HG02642 (cell line): ENCODE results near the gene PROK2.

ENCODE experiments used
- ATAC-seq: cut with Tn5 transposase; IDR thresholded peaks from one replicate; pipeline ENCODE4 v1.9.1; 2021; ENCODE audit warnings: mild to moderate bottlenecking; ENCODE audit not compliant: unreplicated experiment, poor library complexity

The PROK2 gene

GRCh38 chr3:71784914-71785531 lies at the start of gene PROK2:
Gene PROK2, minus strand, starts transcription at chr3:71785148. Its CDS starts 96 bp downstream, at chr3:71785052.
- no peak for ATAC-seq

- no peak for ATAC-seq
Measured at GRCh38 chr3:71831599-71831998, 46.7 kb upstream of the PROK2 start.

- no peak for ATAC-seq
Measured at GRCh38 chr3:71825551-71826283, 40.8 kb upstream of the PROK2 start.

- ATAC-seq: no peak
Measured at GRCh38 chr3:71821116-71821515, 36.2 kb upstream of the PROK2 start.

GRCh38 chr3:71817262-71817661 lies 32.3 kb upstream of the PROK2 start:
- no peak for ATAC-seq

- no peak for ATAC-seq
Measured at GRCh38 chr3:71816767-71817156, 31.8 kb upstream of the PROK2 start.

- ATAC-seq: no peak
Measured at GRCh38 chr3:71815340-71816067, 30.6 kb upstream of the PROK2 start.

GRCh38 chr3:71813704-71814103 lies 28.8 kb upstream of the PROK2 start:
- ATAC-seq: no peak

- no peak for ATAC-seq
Measured at GRCh38 chr3:71813073-71813472, 28.1 kb upstream of the PROK2 start.

GRCh38 chr3:71810056-71810455 lies 25.1 kb upstream of the PROK2 start:
- ATAC-seq: no peak

- ATAC-seq: no peak
Measured at GRCh38 chr3:71809321-71810026, 24.5 kb upstream of the PROK2 start.

GRCh38 chr3:71806736-71807135 lies 21.8 kb upstream of the PROK2 start:
- ATAC-seq: no peak

- no peak for ATAC-seq
Measured at GRCh38 chr3:71805691-71806090, 20.7 kb upstream of the PROK2 start.

GRCh38 chr3:71805199-71805598 lies 20.3 kb upstream of the PROK2 start:
- ATAC-seq: no peak

GRCh38 chr3:71803248-71803647 lies 18.3 kb upstream of the PROK2 start:
- no peak for ATAC-seq

- ATAC-seq: no peak
Measured at GRCh38 chr3:71801986-71802385, 17.0 kb upstream of the PROK2 start.

- no peak for ATAC-seq
Measured at GRCh38 chr3:71800023-71800422, 15.1 kb upstream of the PROK2 start.

GRCh38 chr3:71797455-71797854 lies 12.5 kb upstream of the PROK2 start:
- no peak for ATAC-seq

- ATAC-seq: no peak
Measured at GRCh38 chr3:71796290-71796689, 11.3 kb upstream of the PROK2 start.

- ATAC-seq: no peak
Measured at GRCh38 chr3:71791634-71792033, 6.7 kb upstream of the PROK2 start.

GRCh38 chr3:71789922-71790321 lies 5.0 kb upstream of the PROK2 start:
- no peak for ATAC-seq
